IPS DF 6.9 (cell line): ENCODE data around the gene CDH18.

Source experiments
- DNase-seq: peaks from one replicate; pipeline ENCODE4 v3.0.0-alpha.2; 2013; ENCODE audit warnings: low read depth, low spot score
- H3K27ac ChIP-seq: one replicate; pipeline ENCODE4 v1.5.1; 2013; ENCODE audit warnings: low read length, control low read depth
- H3K27me3 ChIP-seq: 2 replicates; pipeline ENCODE4 v1.6.1; 2013; ENCODE audit warnings: mild to moderate bottlenecking, low read length; ENCODE audit not compliant: control insufficient read depth, insufficient read depth
- H3K36me3 ChIP-seq: 2 replicates; pipeline ENCODE4 v1.6.1; 2013; ENCODE audit warnings: low read length; ENCODE audit not compliant: control insufficient read depth, insufficient read depth
- H3K4me1 ChIP-seq: 2 replicates; pipeline ENCODE4 v1.6.1; 2013; ENCODE audit warnings: low read length; ENCODE audit not compliant: control insufficient read depth, insufficient read depth
- H3K4me3 ChIP-seq: 2 replicates; pipeline ENCODE4 v1.5.1; 2013; ENCODE audit warnings: mild to moderate bottlenecking, low read length
- H3K9me3 ChIP-seq: 2 replicates; pipeline ENCODE4 v1.6.1; 2013; ENCODE audit warnings: low read length, inconsistent platforms; ENCODE audit not compliant: control insufficient read depth, insufficient read depth
- WGBS: extraction: QIAGEN DNeasy Blood & Tissue Kit; methylation state at CpG from one replicate; pipeline ENCODE4 v1.1.7; 2013; ENCODE audit warnings: mixed read lengths, missing lambda C conversion rate; ENCODE audit not compliant: insufficient read length, insufficient coverage; 5-methylcytosine and 5-hydroxymethylcytosine counted together

CDH18 gene

DNA sequence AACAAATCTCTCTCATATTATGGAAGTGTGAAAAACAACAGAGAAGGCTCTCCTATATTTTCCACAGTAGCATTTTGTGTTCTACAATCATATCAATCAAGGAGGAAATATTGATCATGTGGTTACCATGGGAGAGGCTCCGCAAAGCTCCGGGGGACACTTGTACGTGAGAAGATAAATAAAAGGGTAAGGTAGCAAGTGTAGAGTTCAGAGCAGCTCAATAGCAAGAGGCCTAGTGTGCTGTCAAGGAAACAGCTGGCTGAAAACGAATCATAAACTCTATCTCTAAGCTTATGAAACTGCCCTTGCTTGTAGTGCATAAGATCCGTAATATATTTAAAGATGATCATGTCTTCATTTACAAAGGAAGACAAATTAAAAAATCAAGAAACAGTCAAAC lies 57.5 kb downstream of the CDH18 start:
- no peak for DNase-seq
- Histone ChIP-seq H3K9me3 (no peaks in the 10 kb centered on the region), H3K27me3 (no peaks in the 10 kb centered on the region), H3K4me3 (no peak overlapping the region), H3K4me1 (no peaks in the 10 kb centered on the region), H3K36me3 (no peaks in the 10 kb centered on the region), H3K27ac (no peak overlapping the region)
- no CpG with 5 or more reads among the region's 5 CpGs for WGBS

GRCh38 chr5:19928562-19929421 lies 59.2 kb downstream of the CDH18 start:
- H3K9me3 ChIP-seq, result no peaks in the 10 kb centered on the region
- H3K27me3 ChIP-seq, result no peaks in the 10 kb centered on the region
- no peaks in the 10 kb centered on the region for H3K4me1 ChIP-seq
- no peak overlapping the region for H3K27ac ChIP-seq
- DNase-seq, result no peak
- no peak overlapping the region for H3K4me3 ChIP-seq
- H3K36me3 ChIP-seq, result no peaks in the 10 kb centered on the region
- WGBS, result no CpG with 5 or more reads among the region's 3 CpGs

DNA sequence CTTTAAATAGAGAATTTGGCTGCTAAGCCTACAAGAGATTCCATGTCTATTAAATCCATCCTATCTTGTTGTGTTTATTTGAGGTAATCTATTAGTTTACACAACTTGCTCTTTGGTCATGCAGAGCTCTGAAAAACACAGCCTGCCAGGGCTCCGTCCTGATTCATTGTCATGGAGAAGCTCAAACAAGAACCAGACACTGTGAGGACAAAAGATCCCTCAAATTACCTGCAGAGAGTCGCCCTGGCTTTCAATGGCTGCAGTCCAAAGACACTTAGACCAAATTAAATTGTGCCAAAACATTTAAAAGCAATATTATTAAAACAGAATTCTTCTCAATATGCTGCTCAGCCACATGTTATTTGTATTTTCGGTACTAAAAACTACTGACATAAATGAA lies 60.1 kb downstream of the CDH18 start:
- no CpG with 5 or more reads among the region's 3 CpGs for WGBS
- no peaks in the 10 kb centered on the region for H3K4me1 ChIP-seq
- H3K36me3 ChIP-seq, result no peaks in the 10 kb centered on the region
- no peak overlapping the region for H3K4me3 ChIP-seq
- H3K27ac ChIP-seq, result no peak overlapping the region
- no peaks in the 10 kb centered on the region for H3K27me3 ChIP-seq
- DNase-seq, result peak; percentile 55
- no peaks in the 10 kb centered on the region for H3K9me3 ChIP-seq

DNA sequence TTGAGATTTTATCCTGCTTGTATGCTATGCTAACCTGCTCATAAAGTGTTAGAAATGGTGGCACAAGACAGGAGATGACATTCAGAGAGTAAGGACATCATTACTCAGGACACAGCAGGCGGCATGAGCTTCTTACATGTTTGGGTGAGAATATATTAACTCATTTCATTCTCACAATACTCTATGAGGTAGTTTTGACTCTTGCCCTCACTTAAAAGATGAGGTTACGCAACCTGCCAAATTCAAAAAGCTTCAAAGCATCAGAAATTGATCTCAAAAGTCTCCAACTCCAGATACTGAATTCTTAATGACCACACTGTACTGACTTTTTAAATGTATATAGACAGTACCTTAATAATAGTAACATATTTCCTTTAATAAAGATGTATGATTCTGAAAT lies 60.8 kb downstream of the CDH18 start:
- Histone ChIP-seq H3K27ac (no peak overlapping the region), H3K27me3 (no peaks in the 10 kb centered on the region), H3K36me3 (no peaks in the 10 kb centered on the region), H3K4me3 (no peak overlapping the region), H3K4me1 (no peaks in the 10 kb centered on the region), H3K9me3 (no peaks in the 10 kb centered on the region)
- WGBS, result no CpG with 5 or more reads among the region's 2 CpGs
- DNase-seq, result no peak

- H3K27me3 ChIP-seq, result no peaks in the 10 kb centered on the region
- DNase-seq, result no peak
- H3K9me3 ChIP-seq, result no peaks in the 10 kb centered on the region
- no CpG with 5 or more reads among the region's 3 CpGs for WGBS
- H3K27ac ChIP-seq, result no peak overlapping the region
- H3K4me1 ChIP-seq, result no peaks in the 10 kb centered on the region
- H3K4me3 ChIP-seq, result no peak overlapping the region
- no peaks in the 10 kb centered on the region for H3K36me3 ChIP-seq
Measured at GRCh38 chr5:19923742-19924141, 64.3 kb downstream of the CDH18 start.

GRCh38 chr5:19920761-19921160 lies 67.2 kb downstream of the CDH18 start:
- Histone ChIP-seq H3K4me3 (no peak overlapping the region), H3K36me3 (no peaks in the 10 kb centered on the region), H3K27ac (no peak overlapping the region), H3K4me1 (no peaks in the 10 kb centered on the region), H3K27me3 (no peaks in the 10 kb centered on the region), H3K9me3 (no peaks in the 10 kb centered on the region)
- no peak for DNase-seq
- WGBS, result no CpG with 5 or more reads among the region's 4 CpGs

DNA sequence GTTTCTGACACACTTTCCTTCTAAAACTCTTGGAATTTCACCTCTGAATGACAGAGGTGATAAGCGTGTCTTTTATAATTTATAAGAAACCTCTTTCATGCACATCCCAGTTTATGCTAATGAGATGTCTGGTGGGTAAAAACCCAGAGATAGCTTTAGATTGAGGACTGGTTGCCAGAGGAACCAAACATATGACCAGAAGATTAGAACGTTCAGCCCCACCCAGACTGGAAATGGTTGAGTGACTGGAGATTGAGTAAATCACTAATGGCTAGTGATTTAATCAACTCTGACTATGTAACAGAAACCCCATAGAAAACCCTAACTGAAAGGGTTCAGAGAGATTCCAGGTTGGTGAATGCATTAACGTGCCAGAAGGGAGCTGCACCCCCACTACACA lies 69.2 kb downstream of the CDH18 start:
- Histone ChIP-seq H3K27ac (no peak overlapping the region), H3K4me3 (no peak overlapping the region), H3K36me3 (no peaks in the 10 kb centered on the region), H3K4me1 (no peaks in the 10 kb centered on the region), H3K9me3 (no peaks in the 10 kb centered on the region), H3K27me3 (no peaks in the 10 kb centered on the region)
- DNase-seq, result no peak
- WGBS, result no CpG with 5 or more reads among the region's 3 CpGs

GRCh38 chr5:19917588-19918122 lies 70.3 kb downstream of the CDH18 start:
- Histone ChIP-seq H3K4me3 (no peak overlapping the region), H3K27me3 (no peaks in the 10 kb centered on the region), H3K4me1 (no peaks in the 10 kb centered on the region), H3K9me3 (no peaks in the 10 kb centered on the region), H3K27ac (no peak overlapping the region), H3K36me3 (no peaks in the 10 kb centered on the region)
- no CpG with 5 or more reads among the region's 5 CpGs for WGBS
- no peak for DNase-seq

DNA sequence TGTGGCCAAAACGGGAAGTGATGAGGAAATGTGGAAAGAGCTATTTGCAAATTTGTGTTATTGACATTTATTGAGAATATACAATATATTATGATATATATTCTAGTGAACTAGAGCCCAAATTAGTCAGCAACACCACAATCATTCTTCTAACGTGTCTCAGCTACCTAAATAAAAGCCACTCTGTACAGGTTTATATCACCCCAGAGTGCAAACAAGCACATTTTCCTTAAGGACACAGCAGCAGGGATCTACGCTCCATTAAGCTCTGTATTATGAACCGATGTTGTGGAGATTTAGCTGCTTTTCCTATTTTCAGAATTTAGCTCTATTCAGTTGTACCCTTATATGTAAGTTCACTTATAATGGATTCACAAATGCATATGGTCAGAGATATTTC lies 77.9 kb downstream of the CDH18 start:
- no peaks in the 10 kb centered on the region for H3K9me3 ChIP-seq
- no CpG with 5 or more reads among the region's 4 CpGs for WGBS
- H3K27ac ChIP-seq, result no peak overlapping the region
- no peak overlapping the region for H3K4me3 ChIP-seq
- DNase-seq, result no peak
- no peaks in the 10 kb centered on the region for H3K27me3 ChIP-seq
- no peaks in the 10 kb centered on the region for H3K36me3 ChIP-seq
- no peaks in the 10 kb centered on the region; the same call in 1 of the 2 replicates for H3K4me1 ChIP-seq

DNA sequence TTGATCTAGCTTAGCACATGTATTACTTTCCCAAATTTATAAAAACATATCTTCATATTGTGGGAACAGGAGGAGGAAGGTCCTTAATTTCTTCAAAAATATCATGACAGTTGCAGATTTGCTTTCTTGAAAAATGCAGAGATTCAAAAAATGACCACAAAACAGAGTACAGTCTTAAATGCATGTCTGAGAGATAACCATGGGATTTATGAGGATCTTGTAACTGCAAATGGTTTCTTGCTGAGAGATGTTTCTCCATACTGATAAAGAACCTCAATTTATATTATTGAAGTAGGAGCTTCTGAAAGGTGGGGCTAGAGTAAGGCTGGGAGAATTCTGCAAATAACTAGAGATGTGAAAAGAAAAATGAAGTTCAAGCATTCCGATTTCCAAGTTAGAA lies 83.2 kb downstream of the CDH18 start:
- Histone ChIP-seq H3K27ac (no peak overlapping the region), H3K9me3 (no peaks in the 10 kb centered on the region), H3K27me3 (no peaks in the 10 kb centered on the region), H3K4me1 (no peaks in the 10 kb centered on the region), H3K4me3 (no peak overlapping the region), H3K36me3 (no peaks in the 10 kb centered on the region)
- DNase-seq, result no peak
- no CpG with 5 or more reads among the region's 1 CpG for WGBS

- WGBS, result no CpG with 5 or more reads among the region's 5 CpGs
Measured at GRCh38 chr5:19903611-19904010, 84.4 kb downstream of the CDH18 start.

More at GRCh38 chr5:19903611-19904010, 84.4 kb downstream of the CDH18 start:
- Histone ChIP-seq H3K9me3 (no peaks in the 10 kb centered on the region), H3K36me3 (no peaks in the 10 kb centered on the region), H3K27ac (no peak overlapping the region), H3K4me1 (no peaks in the 10 kb centered on the region), H3K4me3 (no peak overlapping the region), H3K27me3 (no peaks in the 10 kb centered on the region)
- no peak for DNase-seq
